OCI-LY1 (cell line): Measurements from ENCODE around the gene PAK4.

Experiments used
- H2AFZ ChIP-seq: fragments of 200-600 bp; sonication (generic), shearing (Covaris generic); 2 replicates; pipeline ENCODE4 v1.6.0; 2014; ENCODE audit warnings: antibody characterized with exemption, mild to moderate bottlenecking, low read length
- H3F3A ChIP-seq: fragments of 200-600 bp; sonication (generic), shearing (Covaris generic); 2 replicates; pipeline ENCODE4 v1.6.0; 2014; ENCODE audit warnings: mild to moderate bottlenecking, antibody characterized with exemption, low read length, moderate library complexity; ENCODE audit not compliant: insufficient read depth
- H3K27ac ChIP-seq: fragments of 200-600 bp; sonication (generic); 2 replicates; pipeline ENCODE4 v1.5.1; 2014; ENCODE audit warnings: low read length, mixed run types, mild to moderate bottlenecking, low read depth; ENCODE audit not compliant: poor library complexity, severe bottlenecking
- H3K27me3 ChIP-seq: fragments of 200-600 bp; sonication (generic); 2 replicates; pipeline ENCODE4 v1.6.0; 2014; ENCODE audit warnings: antibody characterized with exemption, mild to moderate bottlenecking, low read length, moderate library complexity; ENCODE audit not compliant: insufficient read depth
- H3K36me3 ChIP-seq: fragments of 200-600 bp; sonication (generic); 2 replicates; pipeline ENCODE4 v1.6.1; 2014; ENCODE audit warnings: mild to moderate bottlenecking, antibody characterized with exemption, low read length, moderate library complexity, mixed read lengths; ENCODE audit not compliant: insufficient read depth
- H3K4me1 ChIP-seq: fragments of 200-600 bp; sonication (generic); 2 replicates; pipeline ENCODE4 v1.5.1; 2014; ENCODE audit warnings: mild to moderate bottlenecking, low read length, moderate library complexity; ENCODE audit not compliant: insufficient read depth, severe bottlenecking
- H3K4me2 ChIP-seq: fragments of 200-600 bp; sonication (generic), shearing (Covaris generic); 2 replicates; pipeline ENCODE4 v1.6.1; 2014; ENCODE audit warnings: low read length
- H3K4me3 ChIP-seq: fragments of 200-600 bp; sonication (generic); 2 replicates; pipeline ENCODE4 v1.5.1; 2014; ENCODE audit warnings: low read length, low read depth, mild to moderate bottlenecking, mixed read lengths; ENCODE audit not compliant: poor library complexity, severe bottlenecking
- H3K79me2 ChIP-seq: fragments of 200-600 bp; shearing (Covaris generic); 2 replicates; pipeline ENCODE4 v1.6.1; 2016; ENCODE audit warnings: mixed run types, low read length, mixed read lengths; ENCODE audit not compliant: insufficient read depth
- H3K9ac ChIP-seq: fragments of 200-600 bp; sonication (generic), shearing (Covaris generic); 2 replicates; pipeline ENCODE4 v1.6.1; 2014; ENCODE audit warnings: mild to moderate bottlenecking, low read length, mixed read lengths
- H3K9me2 ChIP-seq: fragments of 200-600 bp; sonication (generic), shearing (Covaris generic); 2 replicates; pipeline ENCODE4 v1.6.1; 2014; ENCODE audit warnings: low read depth, mild to moderate bottlenecking, low read length, mixed read lengths
- H3K9me3 ChIP-seq: fragments of 200-600 bp; shearing (Covaris generic); 2 replicates; pipeline ENCODE4 v1.6.1; 2014; ENCODE audit warnings: low read length, mixed read lengths
- H4K20me1 ChIP-seq: fragments of 200-600 bp; sonication (generic), shearing (Covaris generic); 2 replicates; pipeline ENCODE4 v1.6.0; 2016; ENCODE audit warnings: mild to moderate bottlenecking, low read length; ENCODE audit not compliant: insufficient read depth
- CTCF ChIP-seq: fragments of 200-600 bp; sonication (generic), shearing (Covaris generic); IDR thresholded peaks from 2 replicates; pipeline ENCODE4 v1.5.1; 2017; ENCODE audit warnings: mild to moderate bottlenecking, antibody characterized with exemption, low read length, moderate library complexity, mixed read lengths
- EZH2 ChIP-seq: fragments of 200-600 bp; sonication (generic), shearing (Covaris generic); IDR thresholded peaks from 2 replicates; pipeline ENCODE4 v1.8.0; 2017; ENCODE audit warnings: borderline replicate concordance, mixed run types, mild to moderate bottlenecking, antibody characterized with exemption, low read length, moderate library complexity, mixed read lengths

PAK4 gene

GRCh38 chr19:39194832-39195542, 69.4 kb downstream of the PAK4 start:
- H3K4me2 ChIP-seq = no peak overlapping the region
- TF ChIP-seq EZH2 (no peak), CTCF (no peak)
- H3K27me3 ChIP-seq = no peaks in the 10 kb centered on the region
- no peak overlapping the region for H3K27ac ChIP-seq
- H3K9ac ChIP-seq = no peak overlapping the region
- no peak overlapping the region for H3K4me3 ChIP-seq
- no peak overlapping the region for H2AFZ ChIP-seq
- no peaks in the 10 kb centered on the region for H3K9me2 ChIP-seq
- H3K9me3 ChIP-seq = no peaks in the 10 kb centered on the region
- H3K36me3 ChIP-seq = no peaks in the 10 kb centered on the region
- no peaks in the 10 kb centered on the region for H4K20me1 ChIP-seq
- H3K4me1 ChIP-seq = no peaks in the 10 kb centered on the region
- H3F3A ChIP-seq = no peaks in the 10 kb centered on the region
- no peaks in the 10 kb centered on the region for H3K79me2 ChIP-seq

- Histone ChIP-seq H4K20me1 (no peaks in the 10 kb centered on the region), H3K4me2 (no peak overlapping the region), H3F3A (no peaks in the 10 kb centered on the region), H3K9me2 (no peaks in the 10 kb centered on the region), H3K9ac (no peak overlapping the region), H3K79me2 (no peaks in the 10 kb centered on the region), H3K36me3 (no peaks in the 10 kb centered on the region), H3K4me1 (no peaks in the 10 kb centered on the region), H3K9me3 (no peaks in the 10 kb centered on the region), H2AFZ (no peak overlapping the region), H3K27me3 (no peaks in the 10 kb centered on the region), H3K27ac (no peak overlapping the region), H3K4me3 (no peak overlapping the region)
- TF ChIP-seq CTCF (no peak), EZH2 (no peak)
Observed at GRCh38 chr19:39195755-39196154, 70.2 kb downstream of the PAK4 start.

GRCh38 chr19:39196320-39196719, 70.7 kb downstream of the PAK4 start:
- no peak overlapping the region for H3K9ac ChIP-seq
- no peak overlapping the region for H3K27ac ChIP-seq
- no peaks in the 10 kb centered on the region for H3K79me2 ChIP-seq
- H3K27me3 ChIP-seq = no peaks in the 10 kb centered on the region
- H3K4me1 ChIP-seq = no peaks in the 10 kb centered on the region
- H3K36me3 ChIP-seq = no peaks in the 10 kb centered on the region
- TF ChIP-seq EZH2 = no peak
- TF ChIP-seq CTCF = no peak
- no peaks in the 10 kb centered on the region for H3K9me2 ChIP-seq
- H3K9me3 ChIP-seq = no peaks in the 10 kb centered on the region
- no peaks in the 10 kb centered on the region for H3F3A ChIP-seq
- H3K4me3 ChIP-seq = no peak overlapping the region
- H3K4me2 ChIP-seq = no peak overlapping the region
- no peak overlapping the region for H2AFZ ChIP-seq
- H4K20me1 ChIP-seq = no peaks in the 10 kb centered on the region
